Liver (tissue), 9 donors: ENCODE data around the gene KRT37. TPM values are rescaled to one million over a fixed set of nuclear protein-coding genes. Genes with fewer than 3 reads are reported as not detected.

Experiments
- DNase-seq: peaks from one replicate; pipeline ENCODE4 v3.0.0-alpha.2; 2017; ENCODE audit warnings: low spot score
- H3K27ac ChIP-seq, 2 donors: one replicate each; pipeline ENCODE4 v1.7.0; 2013; ENCODE audit warnings: inconsistent platforms in 2 of 2, low read length in 2 of 2, control low read depth in 1 of 2, low read depth in 1 of 2, mild to moderate bottlenecking in 1 of 2
- H3K27me3 ChIP-seq, 4 donors: one replicate each; pipeline versions ENCODE4 v1.6.1 to v1.7.0; 2013; ENCODE audit warnings: low read length in 3 of 4, inconsistent platforms in 1 of 4, mild to moderate bottlenecking in 1 of 4, moderate library complexity in 1 of 4; ENCODE audit not compliant: control insufficient read depth in 4 of 4, insufficient read depth in 4 of 4
- H3K36me3 ChIP-seq, 4 donors: one replicate each; pipeline versions ENCODE4 v1.6.1 to v1.7.0; 2013; ENCODE audit warnings: low read length in 3 of 4, mild to moderate bottlenecking in 3 of 4, low read depth in 1 of 4, moderate library complexity in 1 of 4; ENCODE audit not compliant: control insufficient read depth in 4 of 4, insufficient read depth in 3 of 4
- H3K4me1 ChIP-seq, 4 donors: one replicate each; pipeline versions ENCODE4 v1.6.1 to v1.7.0; 2013; ENCODE audit warnings: low read length in 3 of 4, mild to moderate bottlenecking in 3 of 4, moderate library complexity in 1 of 4; ENCODE audit not compliant: control insufficient read depth in 4 of 4, insufficient read depth in 4 of 4
- H3K4me3 ChIP-seq, 3 donors: one replicate each; pipeline versions ENCODE4 v1.6.1 to v1.7.0; 2013; ENCODE audit warnings: low read length in 3 of 3, control low read depth in 1 of 3, low read depth in 1 of 3, mild to moderate bottlenecking in 1 of 3
- H3K9ac ChIP-seq, 2 donors: one replicate each; pipeline ENCODE4 v1.7.0; 2013; ENCODE audit warnings: low read length in 2 of 2, mild to moderate bottlenecking in 2 of 2, moderate library complexity in 2 of 2, control low read depth in 1 of 2, low read depth in 1 of 2
- H3K9me3 ChIP-seq, 4 donors: one replicate each; pipeline versions ENCODE4 v1.6.1 to v1.7.0; 2013; ENCODE audit warnings: low read length in 3 of 4; ENCODE audit not compliant: control insufficient read depth in 4 of 4
- EGR1 ChIP-seq, 2 donors: IDR thresholded peaks; 2 replicates each; pipeline ENCODE4 v1.6.1; 2016 to 2018; ENCODE audit warnings: antibody characterized with exemption in 2 of 2, low read depth in 2 of 2
- FOXA1 ChIP-seq: IDR thresholded peaks from 2 replicates; pipeline ENCODE4 v1.6.1; 2016; ENCODE audit warnings: antibody characterized with exemption
- GABPA ChIP-seq, 2 donors: IDR thresholded peaks in 1 of 2; conservative IDR thresholded peaks in 1 of 2; 2 replicates each; pipeline ENCODE4 v1.6.1; 2016; ENCODE audit warnings: antibody characterized with exemption in 2 of 2, mild to moderate bottlenecking in 1 of 2, moderate library complexity in 1 of 2
- HNF4A ChIP-seq, 2 donors: conservative IDR thresholded peaks; 2 replicates each; pipeline ENCODE4 v1.6.1; 2016; ENCODE audit warnings: antibody characterized with exemption in 2 of 2, mild to moderate bottlenecking in 2 of 2
- HNF4G ChIP-seq: IDR thresholded peaks from 2 replicates; pipeline ENCODE4 v1.6.1; 2016; ENCODE audit warnings: antibody characterized with exemption
- JUND ChIP-seq, 2 donors: IDR thresholded peaks; 2 replicates each; pipeline ENCODE4 v1.6.1; 2016; ENCODE audit warnings: antibody characterized with exemption in 2 of 2
- NR2F2 ChIP-seq: IDR thresholded peaks from 2 replicates; pipeline ENCODE4 v1.6.1; 2016; ENCODE audit warnings: antibody characterized with exemption
- RAD21 ChIP-seq, 2 donors: IDR thresholded peaks; 2 replicates each; pipeline ENCODE4 v1.6.1; 2016; ENCODE audit warnings: antibody characterized with exemption in 2 of 2, mild to moderate bottlenecking in 2 of 2
- TAF1 ChIP-seq: conservative IDR thresholded peaks from 2 replicates; pipeline ENCODE4 v1.6.1; 2016; ENCODE audit warnings: antibody characterized with exemption, mild to moderate bottlenecking
- YY1 ChIP-seq: IDR thresholded peaks from 2 replicates; pipeline ENCODE4 v1.6.1; 2016; ENCODE audit warnings: antibody characterized with exemption, mild to moderate bottlenecking
- WGBS: extraction: QIAGEN DNeasy Blood & Tissue Kit; methylation state at CpG from one replicate; pipeline ENCODE4 v1.1.7; 2013; 5-methylcytosine and 5-hydroxymethylcytosine counted together
- polyA plus RNA-seq, 2 donors: library from polyadenylated mRNA; stranded (reverse) in 1 of 2; unstranded in 1 of 2; fragments of 200-250 nt in 1 of 2; fragments of >200 nt in 1 of 2; fragmentation: Nextera tagmentation in 1 of 2; extraction: Ambion mirVana in 1 of 2; gene quantifications; one replicate each; pipeline versions ENCODE4 v1.2.1 to v1.2.3, GENCODE V29; 2013 to 2015
- total RNA-seq, 2 donors: library from RNA; depleted of rRNA; stranded (reverse); fragments of >200 nt; gene quantifications; one replicate each; pipeline ENCODE4 v1.2.3, GENCODE V29; 2014
- TF ChIP-seq, protein P1 (sequence below): IDR thresholded peaks from 2 replicates; pipeline ENCODE4 v1.6.1; 2016; ENCODE audit warnings: antibody characterized with exemption
- TF ChIP-seq, protein P2 (sequence below): IDR thresholded peaks from 2 replicates; pipeline ENCODE4 v1.6.1; 2016; ENCODE audit warnings: antibody characterized with exemption
- TF ChIP-seq, protein P3 (sequence below): IDR thresholded peaks from 2 replicates; pipeline ENCODE4 v1.6.1; 2016; ENCODE audit warnings: antibody characterized with exemption
- TF ChIP-seq, protein P4 (sequence below): fragments of 150-350 bp; IDR thresholded peaks from 2 replicates; pipeline ENCODE4 v1.5.1; 2017; ENCODE audit warnings: improper control_type of control experiment, low read depth, low read length; ENCODE audit not compliant: missing input control
- donor health status: healthy.
- donor health status: healthy.
- donor health status: healthy.
- donor health status: healthy.
- donor health status: healthy.

KRT37 gene
- total and polyA plus RNA-seq, 4 donors, result not detected

DNA sequence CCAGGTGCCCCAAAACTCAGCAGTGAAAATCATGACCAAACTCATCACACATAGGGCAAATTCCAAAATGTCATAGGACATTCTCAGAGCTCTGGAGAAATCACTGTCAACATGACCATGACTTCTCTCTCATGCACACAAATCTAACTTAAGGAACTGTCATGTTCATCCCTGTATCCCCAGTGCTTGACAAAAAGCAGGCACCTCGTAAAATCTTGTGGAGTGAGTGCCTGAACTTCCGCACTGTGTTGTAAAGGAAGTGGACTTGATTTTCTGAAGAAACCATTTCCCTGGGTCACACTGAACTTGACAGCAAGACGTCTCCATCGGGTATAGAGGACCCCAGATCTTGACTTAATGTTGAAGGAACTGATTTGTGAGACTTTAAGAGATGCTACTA is 2.8 kb downstream of the KRT37 start:
- TF ChIP-seq, protein P1, sequence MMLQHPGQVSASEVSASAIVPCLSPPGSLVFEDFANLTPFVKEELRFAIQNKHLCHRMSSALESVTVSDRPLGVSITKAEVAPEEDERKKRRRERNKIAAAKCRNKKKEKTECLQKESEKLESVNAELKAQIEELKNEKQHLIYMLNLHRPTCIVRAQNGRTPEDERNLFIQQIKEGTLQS, result no peak
- TF ChIP-seq NR2F2 (no peak), GABPA (IDR thresholded peaks at IDR 0.05 in 1 of 2, conservative IDR thresholded peaks at IDR 0.05 in 1 of 2) (no peak), JUND (IDR thresholded peaks at IDR 0.05) (no peak), HNF4G (no peak), RAD21 (IDR thresholded peaks at IDR 0.05) (no peak), TAF1 (no peak), HNF4A (conservative IDR thresholded peaks at IDR 0.05) (no peak), FOXA1 (no peak)
- TF ChIP-seq, protein P2, sequence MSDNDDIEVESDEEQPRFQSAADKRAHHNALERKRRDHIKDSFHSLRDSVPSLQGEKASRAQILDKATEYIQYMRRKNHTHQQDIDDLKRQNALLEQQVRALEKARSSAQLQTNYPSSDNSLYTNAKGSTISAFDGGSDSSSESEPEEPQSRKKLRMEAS, result no peak
- TF ChIP-seq, protein P3, sequence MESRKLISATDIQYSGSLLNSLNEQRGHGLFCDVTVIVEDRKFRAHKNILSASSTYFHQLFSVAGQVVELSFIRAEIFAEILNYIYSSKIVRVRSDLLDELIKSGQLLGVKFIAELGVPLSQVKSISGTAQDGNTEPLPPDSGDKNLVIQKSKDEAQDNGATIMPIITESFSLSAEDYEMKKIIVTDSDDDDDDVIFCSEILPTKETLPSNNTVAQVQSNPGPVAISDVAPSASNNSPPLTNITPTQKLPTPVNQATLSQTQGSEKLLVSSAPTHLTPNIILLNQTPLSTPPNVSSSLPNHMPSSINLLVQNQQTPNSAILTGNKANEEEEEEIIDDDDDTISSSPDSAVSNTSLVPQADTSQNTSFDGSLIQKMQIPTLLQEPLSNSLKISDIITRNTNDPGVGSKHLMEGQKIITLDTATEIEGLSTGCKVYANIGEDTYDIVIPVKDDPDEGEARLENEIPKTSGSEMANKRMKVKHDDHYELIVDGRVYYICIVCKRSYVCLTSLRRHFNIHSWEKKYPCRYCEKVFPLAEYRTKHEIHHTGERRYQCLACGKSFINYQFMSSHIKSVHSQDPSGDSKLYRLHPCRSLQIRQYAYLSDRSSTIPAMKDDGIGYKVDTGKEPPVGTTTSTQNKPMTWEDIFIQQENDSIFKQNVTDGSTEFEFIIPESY, result no peak
- TF ChIP-seq, protein P4, sequence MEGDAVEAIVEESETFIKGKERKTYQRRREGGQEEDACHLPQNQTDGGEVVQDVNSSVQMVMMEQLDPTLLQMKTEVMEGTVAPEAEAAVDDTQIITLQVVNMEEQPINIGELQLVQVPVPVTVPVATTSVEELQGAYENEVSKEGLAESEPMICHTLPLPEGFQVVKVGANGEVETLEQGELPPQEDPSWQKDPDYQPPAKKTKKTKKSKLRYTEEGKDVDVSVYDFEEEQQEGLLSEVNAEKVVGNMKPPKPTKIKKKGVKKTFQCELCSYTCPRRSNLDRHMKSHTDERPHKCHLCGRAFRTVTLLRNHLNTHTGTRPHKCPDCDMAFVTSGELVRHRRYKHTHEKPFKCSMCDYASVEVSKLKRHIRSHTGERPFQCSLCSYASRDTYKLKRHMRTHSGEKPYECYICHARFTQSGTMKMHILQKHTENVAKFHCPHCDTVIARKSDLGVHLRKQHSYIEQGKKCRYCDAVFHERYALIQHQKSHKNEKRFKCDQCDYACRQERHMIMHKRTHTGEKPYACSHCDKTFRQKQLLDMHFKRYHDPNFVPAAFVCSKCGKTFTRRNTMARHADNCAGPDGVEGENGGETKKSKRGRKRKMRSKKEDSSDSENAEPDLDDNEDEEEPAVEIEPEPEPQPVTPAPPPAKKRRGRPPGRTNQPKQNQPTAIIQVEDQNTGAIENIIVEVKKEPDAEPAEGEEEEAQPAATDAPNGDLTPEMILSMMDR, result no peak
- WGBS, result 78% methylated on average over 4 of the region's 4 CpGs

DNA sequence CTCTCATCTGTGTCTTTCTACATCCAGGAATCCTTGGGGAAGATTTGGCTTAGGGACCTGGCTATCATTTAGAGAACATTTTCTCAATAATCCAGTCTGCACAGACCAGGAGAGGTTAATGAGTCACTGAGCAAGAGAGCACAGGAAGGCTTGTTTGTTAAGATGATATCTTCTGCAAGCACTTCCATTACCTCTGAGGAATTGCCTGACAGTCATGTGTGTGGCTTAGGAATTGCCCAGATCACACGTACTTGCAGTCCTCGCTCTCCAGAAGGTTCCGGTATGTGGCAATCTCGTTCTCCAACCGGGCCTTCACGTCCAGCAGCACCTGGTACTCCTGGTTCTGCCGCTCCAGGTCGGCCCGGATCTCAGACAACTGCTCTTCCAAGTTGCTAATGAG is 3.3 kb downstream of the KRT37 start:
- 67% methylated on average over 9 of the region's 9 CpGs for WGBS
- H3K27ac ChIP-seq, result no peak overlapping the region
- TF ChIP-seq YY1, result no peak
- TF ChIP-seq, protein P4, result no peak
- TF ChIP-seq TAF1, result no peak
- no peak for TF ChIP-seq EGR1 (IDR thresholded peaks at IDR 0.05; ENCODE audit: low read depth in 2 of 2)
- no peak for TF ChIP-seq GABPA (IDR thresholded peaks at IDR 0.05 in 1 of 2, conservative IDR thresholded peaks at IDR 0.05 in 1 of 2)
- TF ChIP-seq JUND (IDR thresholded peaks at IDR 0.05), result no peak
- TF ChIP-seq, protein P1, result no peak
- no peak for TF ChIP-seq FOXA1
- no peak for DNase-seq
- H3K4me3 ChIP-seq, result no peak overlapping the region
- no peak overlapping the region for H3K9ac ChIP-seq
- H3K27me3 ChIP-seq, result no peaks in the 10 kb centered on the region
- H3K4me1 ChIP-seq, result peaks cover 0 to 11% (median 4%) of the 10 kb centered on the region in 4 donors
- no peaks in the 10 kb centered on the region for H3K9me3 ChIP-seq
- no peaks in the 10 kb centered on the region for H3K36me3 ChIP-seq

More for the DNA sequence above, 2.8 kb downstream of the KRT37 start:
- DNase-seq, result no peak
- H3K27me3 ChIP-seq, result no peaks in the 10 kb centered on the region
- no peaks in the 10 kb centered on the region for H3K36me3 ChIP-seq
- H3K9ac ChIP-seq, result no peak overlapping the region
- no peak overlapping the region for H3K27ac ChIP-seq
- H3K4me1 ChIP-seq, result peaks cover 0 to 6% (median 0%) of the 10 kb centered on the region in 4 donors
- H3K9me3 ChIP-seq, result no peaks in the 10 kb centered on the region
- H3K4me3 ChIP-seq, result no peak overlapping the region
